Measurements from ENCODE around the gene MAP2. TPM values are rescaled to one million over a fixed set of nuclear protein-coding genes. Genes with fewer than 3 reads are reported as not detected.

Gene MAP2
- total RNA-seq, 2 donors from 2014 or later = not detected

DNA sequence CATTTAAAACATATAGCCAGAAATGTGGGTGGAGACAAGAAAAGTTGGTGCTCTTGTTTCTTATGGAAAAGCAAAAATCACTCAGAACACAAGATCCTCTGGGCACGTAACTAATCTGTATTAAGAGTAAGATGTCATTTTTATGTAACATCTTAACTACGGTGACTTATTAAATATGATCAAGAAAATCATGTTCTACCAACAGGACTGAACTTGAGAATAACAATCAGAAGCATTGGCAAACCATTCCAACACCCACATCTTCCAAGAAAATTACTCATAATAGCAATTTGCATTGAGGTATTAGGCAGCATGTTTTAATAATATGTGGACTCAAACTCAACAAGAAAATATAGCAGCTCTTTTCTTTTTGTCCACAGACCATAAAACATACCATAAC is 21.6 kb downstream of the MAP2 start:
- no peaks in the 10 kb centered on the region for H3K27me3 Mint-ChIP-seq
- no peak overlapping the region for H3K4me3 Mint-ChIP-seq
- no peaks in the 10 kb centered on the region for H3K36me3 Mint-ChIP-seq
- H3K9me3 Mint-ChIP-seq = no peaks in the 10 kb centered on the region
- no peaks in the 10 kb centered on the region for H3K4me1 Mint-ChIP-seq (ENCODE audit: low read depth in 2 of 2)
- no peak for ATAC-seq
- no peak overlapping the region for H3K27ac Mint-ChIP-seq
- no peak for DNase-seq (ENCODE audit: low spot score)

DNA sequence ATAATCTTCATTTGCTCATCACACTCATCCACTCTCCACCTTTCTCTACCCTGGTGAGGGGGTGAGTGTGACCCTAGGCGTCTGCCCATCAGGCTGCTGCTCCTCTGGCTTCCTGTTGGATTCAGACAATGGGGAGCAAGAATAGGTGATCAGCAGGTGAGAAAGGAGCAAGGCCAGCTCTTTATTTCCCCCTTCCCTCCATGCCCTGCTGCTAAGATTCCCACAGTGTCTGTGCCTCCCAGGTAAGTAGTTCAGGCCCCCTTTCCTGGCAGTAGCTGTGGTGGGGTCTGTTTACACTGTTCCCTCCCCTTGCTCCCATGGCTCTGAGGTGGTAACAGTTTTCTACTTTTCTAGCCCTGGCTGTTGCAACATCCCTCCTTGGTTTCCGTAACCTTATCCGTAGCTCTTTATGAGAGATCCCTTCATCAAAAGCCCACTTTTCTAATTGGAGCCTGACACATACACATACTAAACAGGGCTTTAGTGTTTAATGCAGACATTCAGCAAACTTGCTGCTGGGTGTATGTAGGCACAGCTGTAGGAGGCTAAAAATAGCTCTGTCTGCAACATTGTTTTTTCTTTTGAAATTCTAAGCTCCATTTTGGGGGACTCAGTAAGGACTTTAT is 27.5 kb downstream of the MAP2 start:
- Mint-ChIP-seq H3K27me3 (no peaks in the 10 kb centered on the region), H3K4me3 (no peak overlapping the region), H3K27ac (no peak overlapping the region), H3K9me3 (no peaks in the 10 kb centered on the region), H3K4me1 (ENCODE audit: low read depth in 2 of 2) (no peaks in the 10 kb centered on the region), H3K36me3 (no peaks in the 10 kb centered on the region)
- ATAC-seq = no peak
- DNase-seq (ENCODE audit: low spot score) = no peak

DNA sequence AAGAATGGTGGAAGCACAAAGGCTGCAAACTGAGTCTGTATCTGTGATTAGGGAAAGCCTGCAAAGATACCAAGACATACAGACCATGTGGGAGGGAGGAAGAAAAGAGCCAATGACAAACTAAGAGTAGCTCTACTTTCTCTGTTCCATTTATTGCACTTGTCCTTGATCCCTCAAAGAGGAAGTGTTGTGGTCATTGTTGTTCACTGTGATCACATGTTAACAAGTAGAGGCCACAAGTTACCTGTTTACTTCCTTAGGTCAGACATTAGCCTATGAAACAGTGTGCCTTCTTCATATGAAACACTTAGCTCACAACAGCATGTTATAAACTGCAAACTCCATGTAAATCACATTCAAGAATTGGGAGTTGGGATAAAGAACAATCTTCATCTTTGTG is 32.6 kb downstream of the MAP2 start:
- no peaks in the 10 kb centered on the region for H3K4me1 Mint-ChIP-seq (ENCODE audit: low read depth in 2 of 2)
- ATAC-seq (no peak), DNase-seq (ENCODE audit: low spot score) (no peak)

DNA sequence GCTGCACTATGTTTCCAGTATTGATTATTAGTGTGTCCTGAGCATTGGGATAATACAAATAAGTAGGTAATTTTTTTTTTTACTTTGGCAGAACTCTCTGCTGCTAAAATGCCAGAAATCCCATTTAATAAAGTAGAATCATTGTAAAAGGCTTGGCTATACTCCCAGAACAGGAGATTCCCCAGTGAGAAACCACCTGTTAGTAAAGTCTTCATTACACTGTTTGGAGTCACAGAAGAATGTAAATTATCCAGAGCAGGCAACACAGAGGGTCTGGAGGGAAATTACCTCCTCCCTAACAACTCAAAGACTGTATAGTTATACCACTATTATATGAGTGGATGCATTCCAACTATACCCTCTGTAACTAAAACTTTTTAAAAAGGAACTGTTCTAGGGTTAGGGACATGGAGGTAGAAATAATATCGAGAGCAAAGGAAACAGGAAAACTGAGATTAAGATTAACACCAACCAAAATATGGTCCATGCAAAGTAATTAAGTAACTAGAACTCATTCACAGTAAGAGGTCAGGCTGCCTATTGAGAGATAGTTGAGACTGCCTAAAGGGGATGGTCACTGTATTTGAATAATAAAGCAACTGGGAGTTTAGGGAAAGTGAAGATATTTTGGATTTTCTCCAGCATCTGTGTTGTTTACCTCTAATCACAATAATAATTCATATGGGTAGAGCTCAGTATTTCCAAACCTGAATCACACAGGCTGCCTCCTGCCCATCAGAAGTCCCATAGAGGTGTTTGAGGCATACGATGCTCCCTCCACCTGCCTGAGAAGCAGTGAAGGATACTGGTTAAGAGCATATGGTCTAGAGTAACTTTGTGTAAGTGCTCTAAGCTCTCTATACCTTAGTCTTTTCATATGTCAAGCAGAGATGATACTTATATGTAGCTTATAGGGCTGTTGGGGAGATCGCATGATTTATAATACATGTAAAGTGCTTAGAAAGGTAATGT is 34.4 kb downstream of the MAP2 start:
- Mint-ChIP-seq H3K27me3 (no peaks in the 10 kb centered on the region), H3K4me3 (no peak overlapping the region), H3K27ac (no peak overlapping the region), H3K9me3 (peaks cover 3% of the 10 kb centered on the region), H3K4me1 (ENCODE audit: low read depth in 2 of 2) (no peaks in the 10 kb centered on the region), H3K36me3 (no peaks in the 10 kb centered on the region)
- ATAC-seq (no peak), DNase-seq (ENCODE audit: low spot score) (no peak)

More for the DNA sequence above, 32.6 kb downstream of the MAP2 start:
- Mint-ChIP-seq H3K9me3 (peaks cover 3% of the 10 kb centered on the region), H3K36me3 (no peaks in the 10 kb centered on the region), H3K4me3 (no peak overlapping the region), H3K27ac (no peak overlapping the region), H3K27me3 (no peaks in the 10 kb centered on the region)

DNA sequence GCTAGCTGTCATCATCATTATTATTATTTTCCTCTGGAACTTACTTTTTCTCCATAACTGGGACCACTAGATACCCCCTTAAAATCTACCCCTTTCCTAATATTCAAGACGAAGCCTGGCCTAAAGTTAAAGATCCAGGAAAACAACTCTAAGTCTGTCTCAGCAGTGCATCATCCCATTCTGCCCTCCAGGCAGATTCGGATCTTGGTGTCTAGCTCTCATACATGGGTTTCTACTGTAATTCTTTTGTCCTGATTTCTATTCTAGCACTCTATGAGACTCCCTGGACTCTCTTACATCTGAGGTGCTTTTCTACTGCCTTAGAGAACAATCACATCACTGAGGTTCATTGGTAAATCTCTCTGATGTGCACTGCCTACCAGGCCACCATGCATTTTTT is 35.5 kb downstream of the MAP2 start:
- ATAC-seq = no peak
- H3K9me3 Mint-ChIP-seq = peaks cover 3% of the 10 kb centered on the region

DNA sequence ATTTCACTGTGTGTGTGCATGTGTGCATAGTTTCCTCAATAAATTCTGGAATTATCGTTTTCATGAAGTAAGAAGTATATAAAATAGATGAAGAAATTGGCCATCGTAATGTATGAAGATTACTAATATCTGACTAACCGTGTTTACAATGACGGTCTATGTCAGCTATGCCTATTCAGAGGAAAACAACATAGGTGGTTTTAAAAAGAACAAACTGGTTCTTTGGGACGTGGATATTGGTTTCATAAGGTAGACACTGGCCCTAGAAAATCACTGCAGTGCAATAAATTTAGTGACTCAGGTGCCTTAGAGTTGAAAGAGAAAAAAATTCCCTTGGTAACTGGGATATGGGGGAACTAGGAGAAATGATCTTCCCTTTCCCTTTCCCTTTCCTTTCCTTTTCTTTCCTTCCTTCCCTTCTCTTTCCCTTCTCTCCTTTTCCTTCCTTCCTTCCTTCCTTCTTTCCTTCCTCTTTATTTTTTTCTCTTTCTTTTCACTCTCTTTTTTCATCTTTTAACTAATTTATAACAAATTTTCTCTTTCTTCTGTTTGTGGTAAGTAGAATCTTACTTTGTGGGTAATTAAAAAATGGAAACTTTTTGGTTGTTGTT is 36.4 kb downstream of the MAP2 start:
- no peak for ATAC-seq
- H3K27me3 Mint-ChIP-seq = no peaks in the 10 kb centered on the region

More for the DNA sequence above, 35.5 kb downstream of the MAP2 start:
- no peak for DNase-seq (ENCODE audit: low spot score)
- Mint-ChIP-seq H3K27ac (no peak overlapping the region), H3K4me1 (ENCODE audit: low read depth in 2 of 2) (no peaks in the 10 kb centered on the region), H3K4me3 (no peak overlapping the region), H3K36me3 (no peaks in the 10 kb centered on the region), H3K27me3 (no peaks in the 10 kb centered on the region)

DNA sequence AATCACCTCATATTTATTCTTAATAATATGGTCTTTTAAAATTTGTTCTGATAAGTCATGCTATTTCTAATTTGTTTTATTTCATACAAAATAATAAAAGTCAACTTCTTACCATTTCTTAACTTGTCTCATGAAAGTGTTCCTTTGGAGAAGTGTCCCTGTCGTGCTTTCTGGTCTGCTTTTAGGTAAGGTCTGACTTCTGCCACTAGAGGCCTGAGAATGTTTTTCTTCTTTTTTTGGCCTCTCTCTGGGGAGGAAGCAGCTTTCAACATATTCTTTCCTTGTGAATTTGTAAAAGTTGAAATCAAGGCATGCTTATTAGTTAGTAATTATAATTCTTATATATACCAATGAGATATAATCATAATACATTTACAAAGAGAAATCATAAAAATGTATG is 39.4 kb downstream of the MAP2 start:
- Mint-ChIP-seq H3K36me3 (no peaks in the 10 kb centered on the region), H3K4me3 (no peak overlapping the region), H3K9me3 (peaks cover 12% of the 10 kb centered on the region), H3K4me1 (ENCODE audit: low read depth in 2 of 2) (no peaks in the 10 kb centered on the region), H3K27ac (no peak overlapping the region), H3K27me3 (no peaks in the 10 kb centered on the region)
- ATAC-seq (no peak), DNase-seq (ENCODE audit: low spot score) (no peak)

More for the DNA sequence above, 36.4 kb downstream of the MAP2 start:
- no peaks in the 10 kb centered on the region for H3K36me3 Mint-ChIP-seq
- H3K4me1 Mint-ChIP-seq (ENCODE audit: low read depth in 2 of 2) = no peaks in the 10 kb centered on the region
- H3K27ac Mint-ChIP-seq = no peak overlapping the region
- H3K9me3 Mint-ChIP-seq = peaks cover 3% of the 10 kb centered on the region
- H3K4me3 Mint-ChIP-seq = no peak overlapping the region
- no peak for DNase-seq (ENCODE audit: low spot score)

DNA sequence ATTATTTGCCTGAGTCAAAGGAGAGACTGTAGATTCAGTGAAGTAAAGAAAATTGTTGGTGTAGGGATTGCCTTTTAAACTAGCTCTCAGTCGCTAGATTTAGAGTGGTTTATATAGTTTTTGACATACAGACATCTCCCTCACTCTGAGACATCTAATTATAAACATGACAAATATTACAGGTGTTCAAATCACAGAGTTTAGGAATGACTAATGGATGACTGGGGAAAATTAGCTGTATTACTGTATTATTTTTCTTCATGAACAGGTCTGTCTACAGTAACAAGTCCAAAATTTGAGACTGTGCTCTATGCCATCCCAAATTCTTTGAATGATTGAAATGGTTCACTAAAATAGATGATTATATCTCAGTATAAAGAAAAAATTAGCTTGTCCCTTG is 40.0 kb downstream of the MAP2 start:
- H3K4me3 Mint-ChIP-seq = no peak overlapping the region
- no peaks in the 10 kb centered on the region for H3K27me3 Mint-ChIP-seq
- no peak for DNase-seq (ENCODE audit: low spot score)
- ATAC-seq = no peak
- no peak overlapping the region for H3K27ac Mint-ChIP-seq
- H3K36me3 Mint-ChIP-seq = no peaks in the 10 kb centered on the region
- H3K9me3 Mint-ChIP-seq = peaks cover 12% of the 10 kb centered on the region
- H3K4me1 Mint-ChIP-seq (ENCODE audit: low read depth in 2 of 2) = no peaks in the 10 kb centered on the region

DNA sequence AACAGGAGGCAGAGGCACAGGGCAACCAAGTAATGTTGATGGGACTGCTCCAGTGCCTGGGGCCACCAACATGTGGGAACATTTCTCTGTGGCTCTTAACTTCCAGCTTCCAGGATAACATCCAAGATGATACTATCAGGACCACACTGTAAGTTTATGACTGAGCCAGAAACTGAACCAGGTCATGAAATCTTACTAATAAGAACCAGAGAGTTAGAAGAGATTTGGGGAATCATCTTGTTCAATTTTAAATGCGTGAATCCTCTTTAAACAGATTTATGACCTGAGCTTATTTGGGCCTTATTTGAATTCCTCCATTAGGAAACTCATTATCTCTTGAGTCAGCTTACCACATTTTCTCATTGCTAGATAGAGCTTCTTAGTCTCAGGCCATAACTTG is 45.0 kb downstream of the MAP2 start:
- Mint-ChIP-seq H3K27ac (no peak overlapping the region), H3K9me3 (peaks cover 18% of the 10 kb centered on the region), H3K36me3 (no peaks in the 10 kb centered on the region), H3K27me3 (no peaks in the 10 kb centered on the region), H3K4me3 (no peak overlapping the region), H3K4me1 (ENCODE audit: low read depth in 2 of 2) (no peaks in the 10 kb centered on the region)
- DNase-seq (ENCODE audit: low spot score) = no peak
- no peak for ATAC-seq

DNA sequence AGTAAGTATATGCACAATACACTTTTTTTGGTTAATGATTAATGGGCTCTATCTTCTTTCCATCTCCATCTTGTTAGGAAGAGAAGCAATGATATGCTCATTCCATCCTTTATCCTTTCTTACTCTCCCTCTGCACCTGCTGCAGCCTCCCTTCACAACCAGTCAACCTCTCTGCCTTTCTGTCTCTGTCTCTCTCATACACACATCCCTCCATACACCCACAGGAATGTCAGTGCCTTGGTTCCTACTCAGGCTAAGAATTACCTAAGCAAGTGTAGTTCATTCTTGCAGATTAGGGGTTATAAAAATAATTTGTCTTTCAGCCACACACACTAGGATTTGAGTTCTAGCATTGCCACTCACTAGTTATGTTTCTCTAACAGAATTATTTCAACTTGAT is 45.6 kb downstream of the MAP2 start:
- Mint-ChIP-seq H3K4me1 (ENCODE audit: low read depth in 2 of 2) (no peaks in the 10 kb centered on the region), H3K36me3 (no peaks in the 10 kb centered on the region), H3K27ac (no peak overlapping the region), H3K4me3 (no peak overlapping the region), H3K9me3 (peaks cover 18% of the 10 kb centered on the region), H3K27me3 (no peaks in the 10 kb centered on the region)
- ATAC-seq (no peak), DNase-seq (ENCODE audit: low spot score) (no peak)

DNA sequence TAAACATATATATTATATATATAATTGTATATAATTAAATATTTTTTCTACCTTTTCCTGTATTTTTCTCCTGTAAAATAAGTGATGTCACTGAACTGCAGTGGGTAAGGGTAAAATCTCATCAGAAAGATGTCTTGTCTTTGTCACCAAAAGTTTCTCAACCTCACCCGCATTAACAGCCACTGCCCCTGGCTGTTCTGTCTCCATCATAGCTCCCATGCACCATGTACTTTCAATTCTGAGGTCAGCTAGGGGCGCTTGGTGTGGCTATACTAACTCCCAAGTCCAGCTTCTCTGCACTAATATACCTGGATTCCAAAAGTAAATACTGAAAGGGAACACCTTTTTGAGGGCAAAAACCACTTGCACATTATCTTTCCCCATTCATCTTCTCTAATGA is 46.6 kb downstream of the MAP2 start:
- H3K4me1 Mint-ChIP-seq (ENCODE audit: low read depth in 2 of 2) = no peaks in the 10 kb centered on the region

DNA sequence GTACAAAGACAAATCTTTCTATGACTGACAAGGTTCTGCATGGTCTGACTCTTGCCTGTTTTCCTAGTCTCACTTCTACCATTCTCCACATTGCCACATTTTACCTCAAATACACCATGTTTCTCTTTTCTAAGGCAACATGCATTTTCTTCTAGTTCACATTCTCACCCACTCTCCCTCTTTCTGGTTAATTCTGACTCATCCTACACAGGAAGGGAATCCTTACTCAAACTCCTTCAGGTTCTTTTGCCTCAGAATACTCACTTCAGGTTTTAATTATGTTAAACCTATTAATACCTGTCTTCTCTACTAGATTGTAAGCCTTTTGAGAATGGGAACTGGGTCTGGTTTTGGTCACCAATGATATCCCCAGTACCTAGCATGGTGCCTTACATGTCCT is 47.2 kb downstream of the MAP2 start:
- no peak overlapping the region for H3K27ac Mint-ChIP-seq
- no peaks in the 10 kb centered on the region for H3K36me3 Mint-ChIP-seq
- no peaks in the 10 kb centered on the region for H3K27me3 Mint-ChIP-seq
- H3K4me3 Mint-ChIP-seq = no peak overlapping the region
- no peaks in the 10 kb centered on the region for H3K4me1 Mint-ChIP-seq (ENCODE audit: low read depth in 2 of 2)
- DNase-seq (ENCODE audit: low spot score) = no peak
- H3K9me3 Mint-ChIP-seq = peaks cover 18% of the 10 kb centered on the region
- ATAC-seq = no peak

More for the DNA sequence above, 46.6 kb downstream of the MAP2 start:
- DNase-seq (ENCODE audit: low spot score) (no peak), ATAC-seq (no peak)
- H3K27me3 Mint-ChIP-seq = no peaks in the 10 kb centered on the region
- no peak overlapping the region for H3K4me3 Mint-ChIP-seq
- peaks cover 18% of the 10 kb centered on the region for H3K9me3 Mint-ChIP-seq
- H3K36me3 Mint-ChIP-seq = no peaks in the 10 kb centered on the region
- H3K27ac Mint-ChIP-seq = no peak overlapping the region

DNA sequence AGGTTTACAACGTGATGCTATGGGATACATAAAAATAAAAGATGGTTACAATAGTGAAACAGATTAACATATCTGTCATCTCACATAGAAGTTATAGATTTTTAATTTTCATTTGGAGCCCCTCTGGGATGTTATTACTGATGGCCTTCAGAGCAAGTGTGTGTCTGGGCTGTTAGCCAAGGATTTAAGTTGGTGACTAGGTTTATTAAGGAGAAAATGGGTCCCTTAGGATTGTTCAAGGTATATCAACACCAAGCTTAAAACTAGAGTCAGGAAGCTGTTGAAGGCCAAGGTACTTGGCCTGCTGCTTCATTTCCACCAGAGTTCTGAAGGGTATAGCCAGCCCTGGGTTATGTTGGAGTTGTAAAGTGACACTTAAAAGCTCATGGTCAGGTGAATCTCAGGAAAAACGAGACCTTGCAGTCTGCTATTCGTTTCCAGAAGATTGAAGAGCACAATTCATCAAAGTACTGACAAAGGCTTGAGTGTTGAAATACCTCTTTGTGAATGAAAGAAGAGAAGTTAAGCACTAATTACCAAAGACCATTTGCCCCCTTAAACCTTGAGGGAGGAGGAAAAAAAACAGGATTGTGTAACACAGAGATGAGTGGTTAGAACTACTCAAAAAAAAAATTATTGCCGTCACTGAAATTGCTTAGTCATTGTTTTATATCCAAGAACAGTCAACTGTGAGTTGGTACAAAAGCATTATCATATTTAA is 48.4 kb downstream of the MAP2 start:
- no peaks in the 10 kb centered on the region for H3K27me3 Mint-ChIP-seq
- no peaks in the 10 kb centered on the region for H3K4me1 Mint-ChIP-seq (ENCODE audit: low read depth in 2 of 2)
- DNase-seq (ENCODE audit: low spot score) = no peak
- no peak overlapping the region for H3K4me3 Mint-ChIP-seq
- H3K36me3 Mint-ChIP-seq = no peaks in the 10 kb centered on the region
- peaks cover 11% of the 10 kb centered on the region for H3K9me3 Mint-ChIP-seq
- ATAC-seq = no peak
- H3K27ac Mint-ChIP-seq = no peak overlapping the region

Data from natural killer cell treated with Interleukin-12 subunit alpha and Interleukin-12 subunit beta and Interleukin-15 and Interleukin-18, amount 100 ng/mL, for 72 hours (primary cell).